Fibroblast of lung (primary cell): Measurements from ENCODE around the gene COL8A1. TPM values are rescaled to one million over a fixed set of nuclear protein-coding genes. Genes with fewer than 3 reads are reported as not detected.
A peak's percentile ranks its signal among the peaks of the same experiment; 100 is the strongest.

Experiments used
- DNase-seq, 2 donors: peaks; one replicate each; pipeline versions ENCODE4 v3.0.0 to v3.0.0-alpha.2; 2010; ENCODE audit warnings: low read depth in 2 of 2
- H2AFZ ChIP-seq: 2 replicates; pipeline ENCODE4 v1.5.1; 2012; ENCODE audit warnings: low read length, control low read depth, inconsistent platforms
- H3K27ac ChIP-seq: 2 replicates; pipeline ENCODE4 v1.5.1; 2011; ENCODE audit warnings: low read length, control low read depth; ENCODE audit not compliant: insufficient read depth
- H3K27me3 ChIP-seq: 2 replicates; pipeline ENCODE4 v1.5.1; 2011; ENCODE audit warnings: mild to moderate bottlenecking, low read length; ENCODE audit not compliant: control insufficient read depth, insufficient read depth
- H3K36me3 ChIP-seq: 2 replicates; pipeline ENCODE4 v1.5.1; 2011; ENCODE audit warnings: low read length; ENCODE audit not compliant: control insufficient read depth, insufficient read depth
- H3K4me1 ChIP-seq: 2 replicates; pipeline ENCODE4 v1.5.1; 2011; ENCODE audit warnings: low read length; ENCODE audit not compliant: control insufficient read depth, insufficient read depth; ENCODE audit errors: extremely low read depth
- H3K4me2 ChIP-seq: 2 replicates; pipeline ENCODE4 v1.5.1; 2011; ENCODE audit warnings: low read length, control low read depth; ENCODE audit not compliant: insufficient read depth; ENCODE audit errors: extremely low read depth
- H3K4me3 ChIP-seq, 4 experiments: fragments of 200-600 bp in 1 of 4; sonication (generic) in 1 of 4; replicated peaks in 1 of 4; 2 replicates each; pipeline ENCODE4 v1.5.1; 2011 to 2016; ENCODE audit warnings: low read length in 4 of 4, low read depth in 3 of 4, mild to moderate bottlenecking in 3 of 4, control low read depth in 2 of 4, inconsistent platforms in 1 of 4, mixed read lengths in 1 of 4; ENCODE audit not compliant: insufficient read depth in 1 of 4; ENCODE audit errors: control extremely low read depth in 1 of 4
- H3K79me2 ChIP-seq: 2 replicates; pipeline ENCODE4 v1.5.1; 2012; ENCODE audit warnings: mild to moderate bottlenecking, low read length, inconsistent platforms; ENCODE audit not compliant: control insufficient read depth, insufficient read depth
- H3K9ac ChIP-seq: 2 replicates; pipeline ENCODE4 v1.5.1; 2011; ENCODE audit warnings: mild to moderate bottlenecking, low read length, control low read depth; ENCODE audit not compliant: insufficient read depth
- H3K9me3 ChIP-seq: 2 replicates; pipeline ENCODE4 v1.5.1; 2012; ENCODE audit warnings: low read depth, low read length; ENCODE audit not compliant: control insufficient read depth, insufficient read depth
- H4K20me1 ChIP-seq: 2 replicates; pipeline ENCODE4 v1.5.1; 2011; ENCODE audit warnings: low read length; ENCODE audit not compliant: control insufficient read depth, insufficient read depth; ENCODE audit errors: extremely low read depth
- CTCF ChIP-seq, 2 donors: IDR thresholded peaks in 1 of 2; conservative IDR thresholded peaks in 1 of 2; 1 replicate in 1 of 2; 2 replicates in 1 of 2; pipeline ENCODE4 v1.5.1; 2011 to 2012; ENCODE audit warnings: low read length in 2 of 2, control low read depth in 1 of 2, inconsistent platforms in 1 of 2, low read depth in 1 of 2, mild to moderate bottlenecking in 1 of 2
- EZH2 ChIP-seq: IDR thresholded peaks from 2 replicates; pipeline ENCODE4 v1.5.1; 2012; ENCODE audit warnings: low read length, control low read depth, mild to moderate bottlenecking; ENCODE audit errors: missing control alignments
- polyA plus RNA-seq, 2 donors: library from polyadenylated mRNA; depleted of rRNA in 1 of 2; stranded (reverse) in 1 of 2; unstranded in 1 of 2; fragments of >200 nt; gene quantifications; 2 replicates each; pipeline ENCODE4 v1.2.1, GENCODE V29; 2011 to 2012; ENCODE audit warnings: missing spikeins in 1 of 2
- total RNA-seq: library from RNA; depleted of rRNA; stranded (reverse); fragments of >200 nt; gene quantifications from 2 replicates; pipeline ENCODE4 v1.2.1, GENCODE V29; 2014

COL8A1 gene
- total and polyA plus RNA-seq, 2 donors (not counting 1 experiment from before 2014, with no cell fraction given): 85.4 to 215 TPM

- DNase-seq: peak in 1 of 2 donors; percentile 76
- no peaks in the 10 kb centered on the region for H3K27me3 ChIP-seq
- no peak for TF ChIP-seq EZH2
- no peak for TF ChIP-seq CTCF (conservative IDR thresholded peaks at IDR 0.05 in 1 of 2, IDR thresholded peaks at IDR 0.05 in 1 of 2; ENCODE audit: low read depth in 1 of 2, low read length in 2 of 2)
- H3K4me3 ChIP-seq: peak overlapping the region; percentile 2 to 91 (median 62)
- peaks cover 2% of the 10 kb centered on the region for H3K4me1 ChIP-seq
- H3K79me2 ChIP-seq: peaks cover 27% of the 10 kb centered on the region
- H3K4me2 ChIP-seq: peak overlapping the region; percentile 93
- no peaks in the 10 kb centered on the region for H3K36me3 ChIP-seq
- H3K9me3 ChIP-seq: no peaks in the 10 kb centered on the region
- peak overlapping the region; percentile 11 for H3K27ac ChIP-seq
- no peaks in the 10 kb centered on the region for H4K20me1 ChIP-seq
- no peak overlapping the region for H2AFZ ChIP-seq
- no peak overlapping the region for H3K9ac ChIP-seq
These were observed 1.9 kb downstream of the COL8A1 start for GRCh38 chr3:99640214-99640851.

- Histone ChIP-seq H3K4me3 (peak overlapping the region in 2 of 4 experiments; percentile 19 to 81), H2AFZ (no peak overlapping the region), H3K4me1 (peaks cover 6% of the 10 kb centered on the region), H3K4me2 (peak overlapping the region; percentile 63), H4K20me1 (no peaks in the 10 kb centered on the region), H3K27ac (no peak overlapping the region), H3K9me3 (no peaks in the 10 kb centered on the region), H3K36me3 (no peaks in the 10 kb centered on the region), H3K9ac (no peak overlapping the region), H3K27me3 (no peaks in the 10 kb centered on the region), H3K79me2 (peaks cover 27% of the 10 kb centered on the region)
- peak in 1 of 2 donors; percentile 43 for DNase-seq
- TF ChIP-seq CTCF (conservative IDR thresholded peaks at IDR 0.05 in 1 of 2, IDR thresholded peaks at IDR 0.05 in 1 of 2; ENCODE audit: low read depth in 1 of 2, low read length in 2 of 2) (no peak), EZH2 (no peak)
These were observed 3.1 kb downstream of the COL8A1 start for GRCh38 chr3:99641480-99641879.

GRCh38 chr3:99641982-99642381, 3.6 kb downstream of the COL8A1 start:
- Histone ChIP-seq H3K9me3 (no peaks in the 10 kb centered on the region), H3K79me2 (peaks cover 27% of the 10 kb centered on the region), H4K20me1 (no peaks in the 10 kb centered on the region), H3K4me2 (no peak overlapping the region), H3K27me3 (no peaks in the 10 kb centered on the region), H3K4me3 (peak overlapping the region in 1 of 4 experiments; percentile 81), H3K4me1 (peaks cover 7% of the 10 kb centered on the region), H2AFZ (no peak overlapping the region), H3K36me3 (no peaks in the 10 kb centered on the region), H3K27ac (no peak overlapping the region), H3K9ac (no peak overlapping the region)
- TF ChIP-seq CTCF (conservative IDR thresholded peaks at IDR 0.05 in 1 of 2, IDR thresholded peaks at IDR 0.05 in 1 of 2; ENCODE audit: low read depth in 1 of 2, low read length in 2 of 2): no peak
- TF ChIP-seq EZH2: no peak
- DNase-seq: no peak
